ENCODE data around the gene SCGB1A1. TPM values are rescaled to one million over a fixed set of nuclear protein-coding genes. Genes with fewer than 3 reads are reported as not detected.
"Not testable (repeated sequence)": the region's sequence is repeated elsewhere in the genome, so short reads cannot be mapped to it uniquely, and the experiment has no call there.

The SCGB1A1 gene, protein sequence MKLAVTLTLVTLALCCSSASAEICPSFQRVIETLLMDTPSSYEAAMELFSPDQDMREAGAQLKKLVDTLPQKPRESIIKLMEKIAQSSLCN
- not detected for total RNA-seq

DNA sequence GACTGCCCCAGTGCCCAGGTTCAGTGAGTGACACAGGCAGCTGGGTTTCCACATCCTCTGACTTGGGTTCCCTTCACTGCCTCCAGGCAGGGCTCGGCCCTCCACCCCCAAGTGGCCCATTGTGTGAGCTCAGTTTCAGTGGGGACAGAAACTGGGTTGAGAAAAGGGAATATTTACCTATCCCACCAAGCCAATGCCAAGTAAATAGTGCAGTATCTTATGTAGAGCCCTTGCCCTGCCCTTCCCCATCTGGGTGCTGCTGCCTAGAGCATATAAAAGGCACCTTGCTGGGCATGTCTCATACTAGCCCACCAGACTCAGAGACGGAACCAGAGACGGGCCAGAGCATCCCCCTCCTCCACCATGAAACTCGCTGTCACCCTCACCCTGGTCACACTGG, at the start of gene SCGB1A1:
Gene SCGB1A1 (plus strand): TSS at position 301 of the 400 bp plus-strand sequence. CDS start 63 bp downstream, at position 364.
- no peak for DNase-seq

- DNase-seq = peak; percentile 43
Observed at GRCh38 chr11:62370743-62371440, 47.9 kb upstream of the SCGB1A1 start.

DNA sequence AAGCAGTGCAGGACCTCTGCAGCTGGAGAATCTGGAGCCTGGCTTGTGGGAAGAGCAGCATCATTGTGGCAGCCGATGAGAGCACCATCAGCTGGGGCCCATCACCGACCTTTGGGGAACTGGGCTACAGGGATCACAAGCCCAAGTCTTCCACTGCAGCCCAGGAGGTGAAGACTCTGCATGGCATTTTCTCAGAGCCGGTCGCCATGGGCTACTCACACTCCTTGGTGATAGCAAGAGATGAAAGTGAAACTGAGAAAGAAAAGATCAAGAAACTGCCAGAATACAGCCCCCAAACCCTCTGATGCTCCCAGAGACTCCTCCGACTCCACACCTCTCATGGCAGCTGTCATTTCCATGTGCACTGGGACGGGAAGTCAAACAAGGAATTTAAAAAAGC, 46.0 kb upstream of the SCGB1A1 start:
- DNase-seq = no peak

GRCh38 chr11:62373464-62374119, 45.2 kb upstream of the SCGB1A1 start:
- DNase-seq = no peak

GRCh38 chr11:62374801-62375200, 44.0 kb upstream of the SCGB1A1 start:
- no peak for DNase-seq

GRCh38 chr11:62378459-62379063, 40.3 kb upstream of the SCGB1A1 start:
- peak; percentile 74 for DNase-seq

DNA sequence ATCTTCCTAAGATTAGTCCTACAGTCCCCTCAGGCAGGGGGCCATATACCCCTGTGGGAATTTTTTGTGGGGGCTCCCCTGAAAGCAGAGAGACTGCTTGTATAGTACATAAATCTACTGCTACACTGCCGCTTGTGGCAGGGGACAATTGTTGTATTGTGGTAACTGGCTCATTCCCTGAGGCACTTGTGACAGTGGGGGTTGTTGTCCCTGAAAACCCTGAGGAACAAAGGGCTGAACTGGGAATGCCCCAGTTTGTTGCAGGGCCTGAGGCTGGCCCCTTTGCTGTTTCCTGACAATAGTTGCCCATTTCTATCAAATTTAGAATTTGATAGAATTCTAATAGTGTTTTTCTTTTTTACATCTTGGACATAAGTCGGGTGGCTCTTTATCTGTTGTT, 39.2 kb upstream of the SCGB1A1 start:
- DNase-seq = not testable (repeated sequence)

- peak; percentile 89 for DNase-seq
Observed at GRCh38 chr11:62380821-62381245, 38.0 kb upstream of the SCGB1A1 start.

DNA sequence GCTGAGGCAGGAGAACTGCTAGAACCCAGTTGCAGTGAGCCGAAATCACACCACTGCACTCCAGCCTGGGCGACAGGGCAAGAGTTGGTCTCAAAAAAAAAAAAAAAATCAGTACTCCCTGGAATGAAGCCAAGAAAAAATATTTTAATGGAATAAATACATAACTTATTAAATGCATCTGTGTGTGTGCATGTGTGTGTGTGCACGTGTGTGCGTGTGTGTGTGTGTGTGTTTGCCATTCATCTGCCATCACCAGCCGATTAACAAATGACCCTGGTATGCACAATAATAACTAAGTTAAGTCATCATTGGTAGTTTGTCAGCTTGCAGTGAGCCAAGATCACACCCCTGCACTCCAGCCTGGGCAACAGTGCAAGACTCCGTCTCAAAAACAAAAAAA, 35.0 kb upstream of the SCGB1A1 start:
- DNase-seq = no peak

DNA sequence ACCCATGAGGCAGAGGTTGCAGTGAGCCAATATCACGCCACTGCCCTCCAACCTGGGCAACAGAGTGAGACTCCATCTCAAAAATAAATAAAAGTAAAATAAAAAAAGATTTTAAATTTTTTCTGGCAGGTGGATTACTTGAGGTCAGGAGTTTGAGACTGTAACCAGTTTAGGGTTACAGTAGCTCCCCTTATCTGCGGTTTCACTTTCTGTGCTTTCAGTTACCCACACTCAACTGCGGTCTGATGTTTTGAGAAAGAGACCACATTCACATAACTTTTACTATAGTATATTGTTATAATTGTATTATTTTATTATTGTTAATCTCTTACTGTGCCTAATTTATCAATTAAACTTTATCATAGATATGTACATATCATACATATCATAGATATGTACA, 32.8 kb upstream of the SCGB1A1 start:
- DNase-seq = not testable (repeated sequence)

DNA sequence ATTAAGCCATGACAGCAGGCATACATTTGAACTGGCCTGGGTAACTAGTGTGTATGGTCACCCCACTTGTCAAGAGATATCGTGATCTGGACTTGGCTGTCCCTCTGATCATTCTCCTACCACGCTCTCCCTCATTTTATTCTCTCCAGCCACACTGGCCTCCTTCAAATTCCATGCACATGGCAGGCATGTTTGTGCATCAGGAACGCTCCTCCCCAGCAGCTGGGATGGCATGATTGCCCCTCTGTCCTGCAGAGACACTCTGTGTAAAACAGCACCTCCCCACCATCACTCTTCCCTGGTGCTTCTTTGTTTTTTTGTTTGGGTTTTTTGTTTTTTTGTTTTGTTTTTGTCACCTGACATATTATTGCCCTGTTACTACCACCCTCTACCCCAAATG, 31.5 kb upstream of the SCGB1A1 start:
- DNase-seq = no peak

DNA sequence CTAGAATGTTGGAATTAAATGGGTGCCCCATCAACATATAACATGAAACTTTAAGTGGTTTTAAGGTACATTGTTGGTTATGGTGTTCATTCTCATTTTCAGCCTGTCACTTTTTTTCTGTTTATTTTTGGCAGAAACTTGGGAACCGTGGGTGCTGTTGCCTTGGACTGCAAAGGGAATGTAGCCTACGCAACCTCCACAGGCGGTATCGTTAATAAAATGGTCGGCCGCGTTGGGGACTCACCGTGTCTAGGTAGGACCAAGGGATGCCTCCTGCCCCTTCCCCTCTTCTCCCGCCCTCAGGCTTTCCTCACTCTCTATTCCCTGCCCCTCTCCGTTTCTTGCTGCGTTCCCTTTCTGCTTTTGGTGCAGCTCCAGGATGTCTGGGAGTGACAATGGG, 29.8 kb upstream of the SCGB1A1 start:
- DNase-seq = no peak

DNA sequence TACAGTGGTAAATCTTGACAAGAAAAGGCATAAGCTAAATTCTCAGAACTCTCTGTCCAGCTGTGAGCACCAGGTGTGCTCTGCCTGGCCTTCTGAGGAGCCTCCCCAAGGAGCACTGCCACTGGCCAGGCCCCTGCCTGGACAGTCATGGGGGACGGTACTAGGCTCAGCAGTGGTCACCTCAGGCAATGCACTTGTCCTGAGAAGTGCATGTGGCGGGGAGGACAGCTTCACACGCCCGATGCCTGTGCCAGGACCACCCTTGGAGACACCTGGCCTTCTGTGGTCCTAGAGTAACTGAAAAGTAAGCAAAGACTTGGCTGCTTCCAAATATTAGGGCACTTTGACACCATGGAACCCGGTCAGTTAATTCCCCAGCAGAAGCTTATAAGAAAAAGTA, 28.6 kb upstream of the SCGB1A1 start:
- DNase-seq = no peak

DNA sequence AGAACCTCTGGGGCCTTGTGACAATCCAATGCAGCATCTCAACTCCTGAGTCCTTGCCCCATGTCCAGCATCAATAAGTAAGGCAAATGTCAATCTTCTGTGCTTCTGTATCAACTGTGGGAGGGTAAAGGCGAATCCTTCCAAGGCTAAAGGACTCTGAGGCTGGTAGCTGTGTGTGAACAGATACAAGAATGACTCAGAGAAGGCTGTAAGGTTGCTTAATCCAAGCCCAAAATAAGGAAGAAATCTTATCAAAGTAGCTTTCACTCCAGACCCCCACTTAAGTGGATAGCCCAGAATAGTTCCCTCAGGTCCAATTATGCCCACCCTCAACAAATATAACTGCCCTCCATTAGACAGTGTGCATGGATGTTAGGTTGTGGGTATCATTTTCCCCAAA, 28.1 kb upstream of the SCGB1A1 start:
- DNase-seq = no peak

DNA sequence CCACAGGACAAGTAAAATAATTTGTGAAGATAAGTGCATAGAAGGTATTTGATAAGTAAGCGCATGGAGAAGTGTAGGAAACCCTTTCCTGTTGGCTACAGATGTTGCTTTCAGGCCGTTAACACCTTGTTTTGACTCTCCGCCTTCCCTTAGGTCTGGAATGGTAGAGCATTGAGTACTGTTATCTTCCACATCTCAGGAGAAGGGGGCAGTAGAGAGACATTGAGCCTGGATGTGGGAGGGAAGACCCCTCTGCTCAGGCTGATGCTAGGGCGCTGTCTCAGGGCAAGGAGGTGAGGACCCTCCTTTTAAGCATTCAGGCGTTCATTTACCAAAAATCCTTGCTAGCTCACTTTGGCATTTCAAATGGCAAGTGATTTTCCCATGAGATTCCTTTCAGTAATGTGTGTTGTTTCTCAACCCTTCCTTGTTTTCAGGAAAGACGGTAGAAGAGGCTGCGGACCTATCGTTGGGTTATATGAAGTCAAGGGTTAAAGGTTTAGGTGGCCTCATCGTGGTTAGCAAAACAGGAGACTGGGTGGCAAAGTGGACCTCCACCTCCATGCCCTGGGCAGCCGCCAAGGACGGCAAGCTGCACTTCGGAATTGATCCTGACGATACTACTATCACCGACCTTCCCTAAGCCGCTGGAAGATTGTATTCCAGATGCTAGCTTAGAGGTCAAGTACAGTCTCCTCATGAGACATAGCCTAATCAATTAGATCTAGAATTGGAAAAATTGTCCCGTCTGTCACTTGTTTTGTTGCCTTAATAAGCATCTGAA, 27.0 kb upstream of the SCGB1A1 start:
- DNase-seq = no peak

- no peak for DNase-seq
Observed at GRCh38 chr11:62392506-62392905, 26.3 kb upstream of the SCGB1A1 start.

- DNase-seq = peak; percentile 31
Observed at GRCh38 chr11:62393061-62393611, 25.7 kb upstream of the SCGB1A1 start.

GRCh38 chr11:62393735-62394134, 25.1 kb upstream of the SCGB1A1 start:
- DNase-seq = no peak

DNA sequence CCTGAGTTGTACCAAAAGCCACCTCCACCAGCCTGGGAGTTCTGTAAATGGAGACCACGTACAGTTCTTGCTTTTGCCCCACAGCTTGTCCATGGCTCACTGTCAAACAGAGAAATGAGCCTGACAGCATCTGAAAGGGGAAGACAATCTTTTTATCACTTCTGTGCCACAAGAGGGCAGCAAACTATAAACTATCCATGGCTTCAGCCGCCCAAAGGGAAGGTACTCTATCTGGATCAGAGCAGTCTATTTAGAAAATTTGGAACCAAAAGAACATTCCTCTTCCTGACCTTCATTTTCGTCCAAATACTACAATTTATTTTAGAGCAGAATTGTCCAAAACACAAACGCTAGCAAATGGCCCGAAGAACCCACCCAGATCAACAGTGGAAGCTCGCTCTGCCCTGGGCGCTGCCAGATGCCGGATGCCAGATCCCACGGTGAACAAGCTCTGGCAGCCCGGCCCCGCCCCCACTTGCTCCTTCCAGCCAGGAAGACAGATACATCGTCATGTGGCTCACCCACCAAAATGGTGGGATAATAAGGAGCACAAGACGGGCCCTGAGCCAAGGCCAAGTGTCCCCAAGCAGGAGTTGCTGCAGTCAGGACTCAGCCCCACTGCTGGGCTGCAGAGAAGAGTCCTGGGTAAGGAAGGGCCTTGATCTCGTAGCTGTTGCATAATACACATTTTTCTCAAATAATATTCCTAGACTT, 23.9 kb upstream of the SCGB1A1 start:
- DNase-seq = peak; percentile 95

DNA sequence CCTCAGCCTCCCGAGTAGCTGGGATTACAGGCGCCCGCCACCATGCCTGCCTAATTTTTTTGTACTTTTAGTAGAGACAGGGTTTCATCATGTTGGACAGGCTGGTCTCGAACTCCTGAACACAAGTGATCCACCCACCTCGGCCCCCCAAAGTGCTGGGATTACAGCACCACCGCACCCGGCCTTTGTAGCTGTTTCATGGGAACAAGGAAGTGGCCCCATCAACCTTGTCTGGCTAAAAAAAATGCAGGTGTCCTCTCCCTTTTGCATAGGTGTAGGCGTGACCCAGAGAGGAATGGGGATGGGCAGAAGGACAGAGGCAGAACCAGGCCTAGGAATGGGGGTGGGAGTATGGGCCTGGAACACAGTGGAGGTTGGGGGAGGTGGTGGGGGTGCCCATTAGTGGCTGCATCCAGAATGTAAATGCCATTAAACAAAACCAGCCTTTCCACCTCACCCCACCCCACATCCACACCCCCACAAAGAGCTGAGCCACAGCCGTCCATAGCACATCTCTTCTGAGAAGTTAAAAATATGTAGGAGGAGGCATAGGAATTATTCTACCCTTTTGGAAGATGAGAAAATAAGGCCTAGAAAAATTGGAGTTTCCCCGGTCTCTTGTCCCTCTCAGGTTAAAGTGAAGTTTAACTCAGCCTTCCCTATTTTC, 22.8 kb upstream of the SCGB1A1 start:
- no peak for DNase-seq
